IPS-18a (cell line): ENCODE measurements around the gene FEV.

Experiments
- H3K27ac ChIP-seq: one replicate; pipeline ENCODE4 v1.5.1; 2013; ENCODE audit warnings: low read length
- H3K27me3 ChIP-seq: one replicate; pipeline ENCODE4 v1.6.1; 2013; ENCODE audit warnings: mild to moderate bottlenecking, low read length; ENCODE audit not compliant: control insufficient read depth, insufficient read depth
- H3K36me3 ChIP-seq: one replicate; pipeline ENCODE4 v1.6.1; 2013; ENCODE audit warnings: low read depth, low read length; ENCODE audit not compliant: control insufficient read depth
- H3K4me1 ChIP-seq: one replicate; pipeline ENCODE4 v1.6.1; 2013; ENCODE audit warnings: low read depth, low read length; ENCODE audit not compliant: control insufficient read depth
- H3K4me3 ChIP-seq: one replicate; pipeline ENCODE4 v1.5.1; 2013; ENCODE audit warnings: low read length
- H3K9ac ChIP-seq: one replicate; pipeline ENCODE4 v1.6.1; 2013; ENCODE audit warnings: mild to moderate bottlenecking, low read length, moderate library complexity
- H3K9me3 ChIP-seq: one replicate; pipeline ENCODE4 v1.6.1; 2013; ENCODE audit warnings: low read depth, low read length; ENCODE audit not compliant: control insufficient read depth

Gene FEV

DNA sequence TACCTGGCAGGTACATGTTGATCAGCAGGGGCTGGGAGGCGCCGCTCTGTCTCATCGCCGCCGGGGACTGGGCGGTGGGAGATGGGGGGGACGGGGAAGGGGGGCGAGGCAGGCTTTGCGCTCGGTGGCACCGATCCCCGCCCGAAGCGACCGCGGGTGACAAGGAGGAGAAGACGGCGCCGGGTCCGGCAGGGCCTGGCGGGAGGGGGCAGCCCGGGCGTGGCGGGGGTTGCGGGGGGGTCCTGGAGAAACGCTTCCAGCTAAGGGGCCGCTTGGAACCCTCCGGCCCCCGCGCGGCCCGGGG, at the start of gene FEV:
Gene FEV, minus strand, starts transcription at position 164 of the 304 bp plus-strand sequence. Its CDS starts 109 bp downstream, at position 55.
- Histone ChIP-seq H3K9me3 (no peaks in the 10 kb centered on the region), H3K4me3 (peak within 1 kb of the TSS; percentile 42), H3K36me3 (no peaks in the 10 kb centered on the region), H3K4me1 (peaks cover 4% of the 10 kb centered on the region), H3K9ac (no peak within 1 kb of the TSS), H3K27ac (no peak within 1 kb of the TSS), H3K27me3 (peaks cover 100% of the 10 kb centered on the region)

DNA sequence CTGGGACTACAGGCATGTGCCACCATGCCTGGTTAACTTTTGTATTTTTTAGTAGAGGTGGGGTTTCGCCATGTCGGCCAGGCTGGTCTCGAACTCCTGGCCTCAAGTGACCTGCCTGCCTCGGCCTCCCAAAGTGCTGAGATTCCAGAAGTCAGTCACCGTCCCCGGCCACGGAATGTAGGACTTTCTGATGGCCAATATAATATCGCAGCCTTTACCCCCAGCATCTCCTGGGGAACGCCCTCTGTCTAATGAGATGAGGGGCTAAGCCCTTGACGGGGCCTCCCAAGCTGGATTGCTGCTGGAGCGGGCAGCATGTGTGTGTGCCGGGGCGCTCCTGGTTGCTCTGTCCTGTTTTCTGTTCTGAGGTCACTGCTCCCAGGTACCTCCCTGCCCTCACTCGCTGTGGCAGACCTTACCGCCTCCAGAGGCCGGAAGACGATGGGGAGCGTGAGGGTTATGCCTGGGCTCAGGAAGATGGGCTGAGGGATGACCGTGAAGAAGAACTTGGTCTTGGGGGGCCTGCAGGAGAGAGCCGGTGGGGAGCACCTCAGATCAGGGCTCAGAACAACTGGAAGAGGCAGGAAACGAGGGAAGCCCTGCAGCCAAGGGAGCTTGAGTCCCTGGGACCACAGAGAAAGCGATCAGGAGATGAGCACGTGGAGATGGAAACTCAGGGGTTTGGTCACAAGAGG, 47.2 kb upstream of the FEV start:
- Histone ChIP-seq H3K4me3 (no peak overlapping the region), H3K9ac (no peak overlapping the region), H3K9me3 (no peaks in the 10 kb centered on the region), H3K27me3 (peaks cover 20% of the 10 kb centered on the region), H3K27ac (no peak overlapping the region), H3K4me1 (no peaks in the 10 kb centered on the region), H3K36me3 (no peaks in the 10 kb centered on the region)

- no peak overlapping the region for H3K9ac ChIP-seq
- no peak overlapping the region for H3K27ac ChIP-seq
- H3K36me3 ChIP-seq: no peaks in the 10 kb centered on the region
- H3K4me1 ChIP-seq: no peaks in the 10 kb centered on the region
- H3K4me3 ChIP-seq: no peak overlapping the region
- no peaks in the 10 kb centered on the region for H3K9me3 ChIP-seq
- H3K27me3 ChIP-seq: peaks cover 12% of the 10 kb centered on the region
Measured at GRCh38 chr2:219031005-219031738, 46.2 kb upstream of the FEV start.

DNA sequence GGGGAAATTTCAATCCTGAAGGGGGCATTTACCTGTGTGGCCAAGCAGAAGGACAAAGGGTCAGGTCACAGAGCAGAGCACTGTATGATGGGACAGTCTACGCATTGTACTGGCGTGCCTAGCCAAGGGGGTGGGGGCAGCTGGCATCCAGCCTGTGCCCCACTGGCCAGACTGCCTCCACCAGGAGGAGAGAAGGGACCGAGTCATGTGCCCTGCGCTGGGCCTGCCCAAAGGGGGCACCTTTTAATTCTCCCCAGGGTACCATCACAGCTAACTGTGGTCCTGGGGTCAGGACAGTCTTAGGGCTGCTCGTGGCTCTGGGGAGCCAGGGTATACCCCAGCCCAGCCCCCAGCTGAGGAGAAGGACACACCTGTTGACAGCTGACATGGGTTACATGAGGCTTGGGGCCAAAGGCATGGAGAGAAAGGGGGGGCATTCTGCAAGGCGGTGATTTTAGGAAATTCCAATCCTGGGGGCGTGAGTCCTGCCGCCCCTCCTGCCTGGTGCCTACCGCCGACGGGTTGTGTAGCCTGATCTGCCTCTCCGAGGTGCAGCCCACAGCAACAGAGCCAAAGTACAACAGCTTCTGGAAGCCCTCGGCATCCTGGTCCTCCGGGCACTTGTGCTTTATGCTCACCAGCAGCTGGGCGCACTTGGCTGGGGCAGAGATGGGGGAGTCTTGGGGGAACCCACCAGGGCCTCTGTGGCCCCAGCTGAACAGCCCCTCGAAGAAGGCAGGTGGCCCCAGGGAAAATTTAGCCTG, 45.4 kb upstream of the FEV start:
- no peak overlapping the region for H3K27ac ChIP-seq
- peaks cover 12% of the 10 kb centered on the region for H3K27me3 ChIP-seq
- H3K4me1 ChIP-seq: no peaks in the 10 kb centered on the region
- H3K9ac ChIP-seq: no peak overlapping the region
- no peak overlapping the region for H3K4me3 ChIP-seq
- no peaks in the 10 kb centered on the region for H3K9me3 ChIP-seq
- H3K36me3 ChIP-seq: no peaks in the 10 kb centered on the region

- H3K4me3 ChIP-seq: no peak overlapping the region
- peaks cover 9% of the 10 kb centered on the region for H3K27me3 ChIP-seq
- no peaks in the 10 kb centered on the region for H3K36me3 ChIP-seq
- no peak overlapping the region for H3K9ac ChIP-seq
- no peak overlapping the region for H3K27ac ChIP-seq
- H3K4me1 ChIP-seq: no peaks in the 10 kb centered on the region
- no peaks in the 10 kb centered on the region for H3K9me3 ChIP-seq
Measured at GRCh38 chr2:219029829-219030165, 44.8 kb upstream of the FEV start.

DNA sequence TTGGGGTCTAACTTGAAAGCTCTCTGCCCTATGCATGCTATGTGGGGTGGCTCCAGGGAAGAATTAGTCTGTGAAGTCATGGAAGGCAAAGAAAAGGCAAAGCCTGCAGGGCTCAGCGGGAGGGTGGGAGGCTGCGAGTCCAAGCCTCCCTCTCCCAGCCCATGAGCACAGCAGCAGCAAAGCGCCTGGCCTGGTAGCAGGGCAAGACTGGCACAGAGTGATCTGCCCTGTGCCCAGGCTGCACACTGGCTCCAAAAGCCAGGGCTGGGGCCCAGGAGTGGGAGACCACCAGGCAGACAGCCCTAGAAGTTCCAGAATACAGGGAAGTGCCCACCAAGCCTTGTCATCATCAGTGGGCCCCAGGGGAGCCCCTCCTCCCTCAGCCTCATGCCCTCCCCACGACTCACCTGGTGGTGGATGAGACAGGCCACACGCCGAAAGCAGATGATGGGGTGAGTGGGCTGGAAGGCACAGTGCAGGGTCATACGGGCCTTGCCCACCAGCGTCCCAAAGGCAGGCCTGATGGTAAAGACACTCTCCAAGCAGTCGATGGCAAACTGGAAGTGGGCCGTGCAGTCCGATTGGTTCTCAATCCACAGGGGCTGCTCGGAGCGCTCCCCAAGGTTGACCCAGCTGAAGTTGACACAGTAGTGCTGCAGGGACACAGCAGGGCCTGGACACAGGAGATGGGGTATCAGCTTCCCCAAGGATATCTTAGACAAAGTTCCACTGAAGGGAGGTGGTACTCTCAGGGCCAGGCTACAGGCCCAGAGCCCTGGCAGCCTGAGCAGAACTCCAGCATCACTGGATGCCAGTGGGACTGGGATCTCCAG, 44.2 kb upstream of the FEV start:
- Histone ChIP-seq H3K27ac (no peak overlapping the region), H3K4me1 (no peaks in the 10 kb centered on the region), H3K36me3 (no peaks in the 10 kb centered on the region), H3K4me3 (no peak overlapping the region), H3K9me3 (no peaks in the 10 kb centered on the region), H3K27me3 (peaks cover 3% of the 10 kb centered on the region), H3K9ac (no peak overlapping the region)

DNA sequence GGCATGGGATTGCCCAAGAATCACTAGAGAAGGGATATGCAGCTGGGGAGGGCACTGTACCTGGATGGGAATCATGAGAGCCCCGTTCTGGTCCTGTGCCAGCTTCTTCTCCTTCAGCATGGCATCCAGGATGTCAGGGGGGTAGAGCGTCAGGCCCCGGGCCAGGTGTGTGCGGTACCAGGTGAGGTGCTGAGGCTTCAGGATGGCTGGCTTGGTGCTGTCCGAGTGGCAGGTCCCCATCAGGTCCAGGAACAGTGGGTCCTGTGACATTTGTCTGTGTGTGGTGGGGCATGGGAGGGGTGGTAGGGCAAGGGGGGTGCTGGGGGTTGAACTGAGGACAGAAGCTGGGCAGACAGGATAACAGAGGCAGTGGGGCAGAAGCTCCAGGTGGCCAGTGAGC, 43.2 kb upstream of the FEV start:
- Histone ChIP-seq H3K27me3 (no peaks in the 10 kb centered on the region), H3K9ac (no peak overlapping the region), H3K36me3 (no peaks in the 10 kb centered on the region), H3K4me3 (no peak overlapping the region), H3K27ac (no peak overlapping the region), H3K9me3 (no peaks in the 10 kb centered on the region), H3K4me1 (no peaks in the 10 kb centered on the region)

DNA sequence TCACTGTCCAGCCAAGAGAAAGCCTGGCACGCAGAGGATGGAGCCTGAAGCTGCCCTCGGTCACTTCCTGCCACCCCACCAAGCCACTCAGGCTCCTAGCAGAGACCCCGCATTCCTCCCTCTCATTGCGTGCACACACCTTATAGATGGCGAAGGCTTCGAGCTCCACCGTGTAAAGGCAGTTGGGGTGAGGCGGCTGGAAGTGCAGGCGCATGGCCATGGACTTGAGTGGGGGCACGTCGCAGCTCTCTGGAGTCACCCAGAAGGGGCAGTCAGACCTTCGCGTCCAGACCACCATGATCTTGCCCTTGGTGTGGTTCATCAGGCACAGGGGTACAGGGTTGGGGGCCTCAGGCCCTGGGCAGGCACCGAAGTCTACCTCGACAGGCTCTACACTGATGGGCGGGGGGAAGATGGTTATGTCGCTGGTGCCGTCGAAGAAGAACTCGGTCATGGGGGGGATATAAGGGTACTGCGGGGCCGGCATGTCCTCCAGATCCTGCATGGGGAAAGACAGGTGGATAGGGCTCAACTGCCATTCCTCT, 42.6 kb upstream of the FEV start:
- Histone ChIP-seq H3K9ac (no peak overlapping the region), H3K9me3 (no peaks in the 10 kb centered on the region), H3K27ac (no peak overlapping the region), H3K27me3 (no peaks in the 10 kb centered on the region), H3K4me1 (no peaks in the 10 kb centered on the region), H3K4me3 (no peak overlapping the region), H3K36me3 (no peaks in the 10 kb centered on the region)

GRCh38 chr2:219026946-219027345, 42.0 kb upstream of the FEV start:
- H3K4me3 ChIP-seq: no peak overlapping the region
- no peak overlapping the region for H3K9ac ChIP-seq
- no peak overlapping the region for H3K27ac ChIP-seq
- H3K4me1 ChIP-seq: no peaks in the 10 kb centered on the region
- H3K9me3 ChIP-seq: no peaks in the 10 kb centered on the region
- no peaks in the 10 kb centered on the region for H3K36me3 ChIP-seq
- H3K27me3 ChIP-seq: no peaks in the 10 kb centered on the region

GRCh38 chr2:219025637-219026585, 40.9 kb upstream of the FEV start:
- Histone ChIP-seq H3K36me3 (no peaks in the 10 kb centered on the region), H3K9ac (no peak overlapping the region), H3K9me3 (no peaks in the 10 kb centered on the region), H3K4me1 (no peaks in the 10 kb centered on the region), H3K4me3 (no peak overlapping the region), H3K27me3 (no peaks in the 10 kb centered on the region), H3K27ac (no peak overlapping the region)
